Right lobe of liver (tissue), 6 donors: Measurements from ENCODE around the gene SEC31A. TPM values are rescaled to one million over a fixed set of nuclear protein-coding genes. Genes with fewer than 3 reads are reported as not detected.

Source experiments
- ATAC-seq, 4 donors: fragments of 200-7000 bp; cut with Tn5 transposase; one replicate each; pipeline ENCODE4 v1.9.1; 2020; ENCODE audit warnings: mild to moderate bottlenecking in 4 of 4, moderate library complexity in 4 of 4
- DNase-seq, 3 donors: peaks; one replicate each; pipeline ENCODE4 v3.0.0-alpha.2; 2020
- H3K27ac ChIP-seq, 3 donors: fragments of 200-600 bp; one replicate each; pipeline ENCODE4 v1.8.0; 2022
- H3K27me3 ChIP-seq, 2 donors: fragments of 200-600 bp; one replicate each; pipeline ENCODE4 v1.8.0; 2022
- H3K36me3 ChIP-seq, 4 donors: fragments of 200-600 bp; sonication (generic) in 1 of 4; one replicate each; pipeline versions ENCODE4 v1.5.1 to v1.8.0; 2017 to 2022; ENCODE audit warnings: control low read depth in 1 of 4
- H3K4me1 ChIP-seq, 4 donors: fragments of 200-600 bp; sonication (generic) in 1 of 4; one replicate each; pipeline versions ENCODE4 v1.5.1 to v1.8.0; 2017 to 2022; ENCODE audit warnings: control low read depth in 1 of 4
- H3K4me3 ChIP-seq, 3 donors: fragments of 200-600 bp; one replicate each; pipeline ENCODE4 v1.8.0; 2022
- H3K9me3 ChIP-seq, 4 donors: fragments of 200-600 bp; sonication (generic) in 1 of 4; one replicate each; pipeline versions ENCODE4 v1.5.1 to v1.8.0; 2017 to 2022; ENCODE audit warnings: control low read depth in 1 of 4
- CTCF ChIP-seq, 4 donors: fragments of 200-600 bp in 3 of 4; fragments of 450-650 bp in 1 of 4; IDR thresholded peaks; one replicate each; pipeline versions ENCODE4 v1.5.1 to v1.8.0; 2016 to 2022; ENCODE audit warnings: antibody characterized with exemption in 4 of 4, mild to moderate bottlenecking in 2 of 4
- POLR2A ChIP-seq: fragments of 450-650 bp; IDR thresholded peaks from one replicate; pipeline ENCODE4 v1.6.1; 2017; ENCODE audit warnings: antibody characterized with exemption, mild to moderate bottlenecking
- WGBS: methylation state at CpG from one replicate; pipeline ENCODE4 v1.1.6; 2018; ENCODE audit warnings: low coverage, low lambda C conversion rate; ENCODE audit not compliant: insufficient coverage; ENCODE audit errors: missing lambda C conversion rate; 5-methylcytosine and 5-hydroxymethylcytosine counted together
- intact Hi-C, 2 donors: fragments of 100-400 bp; cut with DNase I; formaldehyde crosslinking; loops; one replicate each; pipeline versions ENCODE4 v1.11.2 to v1.14.1; 2022
- total RNA-seq, 6 experiments: library from RNA; depleted of rRNA in 2 of 6; stranded (reverse); fragments of >200 nt in 2 of 6; fragmentation: NEBNext Ultra II Directional in 3 of 6; extraction: Animal tissue kit (Norgen Biotek cat#: 25700) in 3 of 6; gene quantifications; one replicate each; pipeline versions ENCODE4 v1.1.0 to v1.2.4, GENCODE V29; 2016 to 2023
- donor health status: DM: no; HTN: yes; CAD: no.
- donor health status: DM: no; HTN: no; CAD: no.
- donor health status: DM: no; HTN: no; CAD: no.
- donor health status: DM: no; HTN: yes; CAD: no.
- donor health status: DM: no; HTN: yes; CAD: no.

The SEC31A gene
- total RNA-seq, 6 experiments from 2014 or later = 117 to 161 (median 128) TPM

GRCh38 chr4:82782626-82783345 lies 108.2 kb downstream of the SEC31A start:
- Histone ChIP-seq H3K4me1 (no peaks in the 10 kb centered on the region), H3K27ac (no peak overlapping the region), H3K36me3 (no peaks in the 10 kb centered on the region), H3K4me3 (no peak overlapping the region), H3K27me3 (no peaks in the 10 kb centered on the region), H3K9me3 (no peaks in the 10 kb centered on the region)
- no peak for DNase-seq
- TF ChIP-seq CTCF (IDR thresholded peaks at IDR 0.05) = no peak
- no peak for TF ChIP-seq POLR2A
- WGBS = 42% methylated on average over 3 of the region's 5 CpGs
- intact Hi-C loops = no loop called here
- no peak for ATAC-seq

- Histone ChIP-seq H3K36me3 (no peaks in the 10 kb centered on the region), H3K4me3 (no peak overlapping the region), H3K27me3 (no peaks in the 10 kb centered on the region), H3K27ac (no peak overlapping the region), H3K4me1 (no peaks in the 10 kb centered on the region), H3K9me3 (no peaks in the 10 kb centered on the region)
- ATAC-seq (peak; percentile 48 to 74 (median 66)), DNase-seq (peak; percentile 67 to 74 (median 72))
- TF ChIP-seq POLR2A (no peak), CTCF (IDR thresholded peaks at IDR 0.05) (no peak)
- WGBS = 52% methylated on average over 8 of the region's 10 CpGs
- intact Hi-C loops = no loop called here
Observed at GRCh38 chr4:82780752-82781231, 110.2 kb downstream of the SEC31A start.

- H3K27ac ChIP-seq = no peak overlapping the region
- H3K27me3 ChIP-seq = no peaks in the 10 kb centered on the region
- ATAC-seq (no peak), DNase-seq (no peak)
- intact Hi-C loops = no loop called here
- TF ChIP-seq POLR2A = no peak
- TF ChIP-seq CTCF (IDR thresholded peaks at IDR 0.05) = no peak
- H3K36me3 ChIP-seq = no peaks in the 10 kb centered on the region
- no peak overlapping the region for H3K4me3 ChIP-seq
- no CpG with 5 or more reads among the region's 1 CpG for WGBS
- H3K9me3 ChIP-seq = no peaks in the 10 kb centered on the region
- no peaks in the 10 kb centered on the region for H3K4me1 ChIP-seq
Observed at GRCh38 chr4:82780170-82780751, 110.7 kb downstream of the SEC31A start.

GRCh38 chr4:82779032-82779431 lies 111.9 kb downstream of the SEC31A start:
- no peaks in the 10 kb centered on the region for H3K36me3 ChIP-seq
- no peak overlapping the region for H3K27ac ChIP-seq
- DNase-seq (no peak), ATAC-seq (no peak)
- H3K4me1 ChIP-seq = no peaks in the 10 kb centered on the region
- 92% methylated on average over 4 of the region's 11 CpGs for WGBS
- no peaks in the 10 kb centered on the region for H3K9me3 ChIP-seq
- intact Hi-C loops = no loop called here
- no peaks in the 10 kb centered on the region for H3K27me3 ChIP-seq
- no peak overlapping the region for H3K4me3 ChIP-seq
- TF ChIP-seq CTCF (IDR thresholded peaks at IDR 0.05) (no peak), POLR2A (no peak)
